Activated naive CD8-positive, alpha-beta T cell (primary cell): ENCODE results near the gene OR56B4.
"Not testable (repeated sequence)": the region's sequence is repeated elsewhere in the genome, so short reads cannot be mapped to it uniquely, and the experiment has no call there.

Experiments
- H3K27ac Mint-ChIP-seq: one replicate; pipeline ENCODE4 v1.8.0; 2021; ENCODE audit warnings: mixed read lengths
- H3K27me3 Mint-ChIP-seq: one replicate; pipeline ENCODE4 v1.8.0; 2021; ENCODE audit warnings: mixed read lengths
- H3K36me3 Mint-ChIP-seq: one replicate; pipeline ENCODE4 v1.8.0; 2021; ENCODE audit warnings: mixed read lengths
- H3K4me1 Mint-ChIP-seq: one replicate; pipeline ENCODE4 v1.8.0; 2021; ENCODE audit warnings: low read depth, mixed read lengths
- H3K4me3 Mint-ChIP-seq: one replicate; pipeline ENCODE4 v1.8.0; 2021; ENCODE audit warnings: mild to moderate bottlenecking, mixed read lengths
- H3K9me3 Mint-ChIP-seq: one replicate; pipeline ENCODE4 v1.8.0; 2021; ENCODE audit warnings: low read depth, mixed read lengths

Gene OR56B4

GRCh38 chr11:6124245-6124644 lies 16.8 kb downstream of the OR56B4 start:
- Mint-ChIP-seq H3K9me3 (no peaks in the 10 kb centered on the region), H3K27ac (no peak overlapping the region), H3K36me3 (no peaks in the 10 kb centered on the region), H3K4me3 (no peak overlapping the region), H3K4me1 (no peaks in the 10 kb centered on the region), H3K27me3 (no peaks in the 10 kb centered on the region)

- no peaks in the 10 kb centered on the region for H3K4me1 Mint-ChIP-seq
- H3K27ac Mint-ChIP-seq: no peak overlapping the region
- H3K9me3 Mint-ChIP-seq: no peaks in the 10 kb centered on the region
- peaks cover 1% of the 10 kb centered on the region for H3K27me3 Mint-ChIP-seq
- H3K36me3 Mint-ChIP-seq: no peaks in the 10 kb centered on the region
- no peak overlapping the region for H3K4me3 Mint-ChIP-seq
Observed at GRCh38 chr11:6127881-6128280, 20.4 kb downstream of the OR56B4 start.

- Mint-ChIP-seq H3K9me3 (no peaks in the 10 kb centered on the region), H3K27ac (no peak overlapping the region), H3K36me3 (no peaks in the 10 kb centered on the region), H3K4me1 (no peaks in the 10 kb centered on the region), H3K27me3 (peaks cover 1% of the 10 kb centered on the region), H3K4me3 (no peak overlapping the region)
Observed at GRCh38 chr11:6129011-6129410, 21.5 kb downstream of the OR56B4 start.

GRCh38 chr11:6129635-6130034 lies 22.2 kb downstream of the OR56B4 start:
- Mint-ChIP-seq H3K36me3 (no peaks in the 10 kb centered on the region), H3K4me1 (no peaks in the 10 kb centered on the region), H3K27ac (no peak overlapping the region), H3K27me3 (peaks cover 3% of the 10 kb centered on the region), H3K4me3 (no peak overlapping the region), H3K9me3 (no peaks in the 10 kb centered on the region)

- peaks cover 5% of the 10 kb centered on the region for H3K27me3 Mint-ChIP-seq
Observed at GRCh38 chr11:6132431-6132830, 24.9 kb downstream of the OR56B4 start.

DNA sequence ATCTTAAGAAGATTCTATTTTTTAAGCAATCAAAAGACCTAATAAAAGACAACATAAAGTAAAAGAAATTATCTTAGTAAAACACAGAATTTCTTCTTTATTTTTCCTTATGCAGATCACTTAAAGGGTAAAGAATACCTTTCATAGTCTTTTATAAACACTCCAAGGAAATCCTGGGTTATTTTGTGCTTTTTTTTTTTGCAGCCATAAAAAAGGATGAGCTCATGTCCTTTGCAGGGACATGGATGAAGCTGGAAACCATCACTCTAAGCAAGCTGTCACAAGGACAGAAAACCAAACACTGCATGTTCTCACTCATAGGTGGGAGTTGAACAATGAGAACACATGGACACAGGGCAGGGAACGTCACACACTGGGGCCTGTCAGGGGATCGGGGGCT lies 28.5 kb downstream of the OR56B4 start:
- H3K36me3 Mint-ChIP-seq, H3K27me3 Mint-ChIP-seq, H3K4me1 Mint-ChIP-seq, H3K27ac Mint-ChIP-seq, H3K9me3 Mint-ChIP-seq, H3K4me3 Mint-ChIP-seq: not testable (repeated sequence)

More at GRCh38 chr11:6132431-6132830, 24.9 kb downstream of the OR56B4 start:
- H3K4me3 Mint-ChIP-seq: no peak overlapping the region
- no peaks in the 10 kb centered on the region for H3K4me1 Mint-ChIP-seq
- no peaks in the 10 kb centered on the region for H3K9me3 Mint-ChIP-seq
- H3K36me3 Mint-ChIP-seq: no peaks in the 10 kb centered on the region
- no peak overlapping the region for H3K27ac Mint-ChIP-seq

GRCh38 chr11:6142936-6143335 lies 35.5 kb downstream of the OR56B4 start:
- H3K27ac Mint-ChIP-seq: no peak overlapping the region
- H3K4me1 Mint-ChIP-seq: no peaks in the 10 kb centered on the region
- peaks cover 7% of the 10 kb centered on the region for H3K27me3 Mint-ChIP-seq
- H3K4me3 Mint-ChIP-seq: no peak overlapping the region
- no peaks in the 10 kb centered on the region for H3K9me3 Mint-ChIP-seq
- H3K36me3 Mint-ChIP-seq: peaks cover 2% of the 10 kb centered on the region

DNA sequence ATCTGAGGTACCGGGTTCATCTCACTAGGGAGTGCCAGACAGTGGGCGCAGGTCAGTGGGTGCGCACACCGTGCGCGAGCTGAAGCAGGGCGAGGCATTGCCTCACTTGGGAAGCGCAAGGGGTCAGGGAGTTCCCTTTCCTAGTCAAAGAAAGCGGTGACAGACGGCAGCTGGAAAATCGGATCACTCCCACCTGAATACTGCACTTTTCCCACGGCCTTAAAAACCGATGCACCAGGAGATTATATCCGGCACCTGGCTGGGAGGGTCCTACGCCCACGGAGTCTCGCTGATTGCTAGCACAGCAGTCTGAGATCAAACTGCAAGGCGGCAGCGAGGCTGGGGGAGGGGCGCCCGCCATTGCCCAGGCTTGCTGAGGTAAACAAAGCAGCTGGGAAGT lies 36.3 kb downstream of the OR56B4 start:
- not testable (repeated sequence) for H3K27me3 Mint-ChIP-seq, H3K4me3 Mint-ChIP-seq, H3K9me3 Mint-ChIP-seq, H3K36me3 Mint-ChIP-seq, H3K27ac Mint-ChIP-seq, H3K4me1 Mint-ChIP-seq

GRCh38 chr11:6151117-6151516 lies 43.6 kb downstream of the OR56B4 start:
- H3K4me1 Mint-ChIP-seq: no peaks in the 10 kb centered on the region
- H3K36me3 Mint-ChIP-seq: no peaks in the 10 kb centered on the region
- H3K27ac Mint-ChIP-seq: no peak overlapping the region
- peaks cover 4% of the 10 kb centered on the region for H3K9me3 Mint-ChIP-seq
- H3K4me3 Mint-ChIP-seq: no peak overlapping the region
- H3K27me3 Mint-ChIP-seq: peaks cover 2% of the 10 kb centered on the region

GRCh38 chr11:6152126-6152525 lies 44.6 kb downstream of the OR56B4 start:
- Mint-ChIP-seq H3K9me3 (peaks cover 4% of the 10 kb centered on the region), H3K4me3 (no peak overlapping the region), H3K27me3 (peaks cover 2% of the 10 kb centered on the region), H3K27ac (no peak overlapping the region), H3K36me3 (no peaks in the 10 kb centered on the region), H3K4me1 (no peaks in the 10 kb centered on the region)

- no peak overlapping the region for H3K4me3 Mint-ChIP-seq
- no peaks in the 10 kb centered on the region for H3K9me3 Mint-ChIP-seq
- no peaks in the 10 kb centered on the region for H3K36me3 Mint-ChIP-seq
Observed at GRCh38 chr11:6156628-6157359, 49.3 kb downstream of the OR56B4 start.

More at GRCh38 chr11:6156628-6157359, 49.3 kb downstream of the OR56B4 start:
- H3K27me3 Mint-ChIP-seq: peaks cover 3% of the 10 kb centered on the region
- no peaks in the 10 kb centered on the region for H3K4me1 Mint-ChIP-seq
- H3K27ac Mint-ChIP-seq: no peak overlapping the region
